HL-60 (cell line): ENCODE data around the gene KCNMA1.

Experiments used
- GABPA ChIP-seq: IDR thresholded peaks from 2 replicates; pipeline ENCODE4 v1.6.1; 2012; ENCODE audit warnings: low read depth
- POLR2AphosphoS5 ChIP-seq: IDR thresholded peaks from 2 replicates; pipeline ENCODE4 v1.6.1; 2012; ENCODE audit warnings: low read depth
- REST ChIP-seq: IDR thresholded peaks from 2 replicates; pipeline ENCODE4 v1.6.1; 2012; ENCODE audit warnings: low read depth; ENCODE audit not compliant: insufficient replicate concordance
- TF ChIP-seq, protein P1 (sequence below): IDR thresholded peaks from one replicate; pipeline ENCODE4 v1.5.1; 2011; ENCODE audit warnings: low read length, control low read depth, inconsistent platforms; ENCODE audit not compliant: insufficient read depth

DNA sequence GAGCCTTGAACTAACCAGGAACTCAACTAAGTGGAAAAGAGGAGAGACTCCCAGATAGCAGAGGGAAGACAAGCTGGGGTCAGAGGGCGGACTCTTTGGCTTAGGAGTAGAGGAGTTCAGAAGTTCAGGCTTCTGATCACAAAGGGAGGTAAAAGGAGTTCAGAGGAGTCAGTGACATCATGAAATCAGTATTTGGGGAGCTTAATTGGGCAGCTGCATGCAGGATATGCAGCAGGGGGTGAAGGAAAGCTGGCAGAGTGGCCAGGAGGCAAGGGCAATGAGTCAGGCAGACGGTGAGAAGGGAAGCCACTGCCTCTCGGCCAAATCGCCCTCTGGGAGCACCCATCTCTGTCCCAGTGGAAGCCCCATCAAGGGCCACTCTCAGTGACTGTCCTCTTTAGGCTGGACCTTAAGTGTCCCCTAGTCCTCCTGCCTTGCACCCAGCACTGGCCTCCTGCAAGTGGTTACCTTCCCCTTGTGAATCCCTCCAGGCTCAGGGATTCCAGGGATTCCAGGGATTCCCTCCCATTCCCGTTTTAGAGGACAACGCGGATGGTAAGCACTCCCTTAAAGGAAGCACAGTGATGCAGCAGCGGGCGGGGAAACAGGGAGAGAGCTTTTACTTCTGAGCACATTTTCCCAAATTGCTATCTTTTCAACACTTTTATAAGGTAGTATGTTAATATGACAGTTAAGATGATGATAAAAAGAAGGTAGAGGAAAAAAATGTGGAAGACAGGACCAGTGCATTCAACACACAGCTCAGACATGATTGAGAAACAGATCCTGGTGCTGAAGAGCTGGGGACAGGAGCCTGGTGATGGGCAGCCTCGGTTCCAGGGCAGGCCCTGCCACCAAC lies 72.6 kb downstream of the KCNMA1 start:
- TF ChIP-seq POLR2AphosphoS5 (no peak), REST (no peak), GABPA (no peak)
- TF ChIP-seq, protein P1, sequence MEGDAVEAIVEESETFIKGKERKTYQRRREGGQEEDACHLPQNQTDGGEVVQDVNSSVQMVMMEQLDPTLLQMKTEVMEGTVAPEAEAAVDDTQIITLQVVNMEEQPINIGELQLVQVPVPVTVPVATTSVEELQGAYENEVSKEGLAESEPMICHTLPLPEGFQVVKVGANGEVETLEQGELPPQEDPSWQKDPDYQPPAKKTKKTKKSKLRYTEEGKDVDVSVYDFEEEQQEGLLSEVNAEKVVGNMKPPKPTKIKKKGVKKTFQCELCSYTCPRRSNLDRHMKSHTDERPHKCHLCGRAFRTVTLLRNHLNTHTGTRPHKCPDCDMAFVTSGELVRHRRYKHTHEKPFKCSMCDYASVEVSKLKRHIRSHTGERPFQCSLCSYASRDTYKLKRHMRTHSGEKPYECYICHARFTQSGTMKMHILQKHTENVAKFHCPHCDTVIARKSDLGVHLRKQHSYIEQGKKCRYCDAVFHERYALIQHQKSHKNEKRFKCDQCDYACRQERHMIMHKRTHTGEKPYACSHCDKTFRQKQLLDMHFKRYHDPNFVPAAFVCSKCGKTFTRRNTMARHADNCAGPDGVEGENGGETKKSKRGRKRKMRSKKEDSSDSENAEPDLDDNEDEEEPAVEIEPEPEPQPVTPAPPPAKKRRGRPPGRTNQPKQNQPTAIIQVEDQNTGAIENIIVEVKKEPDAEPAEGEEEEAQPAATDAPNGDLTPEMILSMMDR = no peak
